HepG2 (cell line): ENCODE data around the gene CATSPERD. TPM values are rescaled to one million over a fixed set of nuclear protein-coding genes. Genes with fewer than 3 reads are reported as not detected.
A peak's percentile ranks its signal among the peaks of the same experiment; 100 is the strongest.

Source experiments
- ATF4 ChIP-seq, 2 experiments: fragments of 450-650 bp in 1 of 2; sonication (generic) in 1 of 2; formaldehyde crosslinking; IDR thresholded peaks; 2 replicates each; pipeline versions ENCODE4 v1.5.0 to v1.8.0; 2020 to 2022; ENCODE audit warnings: mild to moderate bottlenecking in 1 of 2, missing genetic modification reagents in 1 of 2
- ATF6 ChIP-seq: sonication (generic); formaldehyde crosslinking; conservative IDR thresholded peaks from 2 replicates; pipeline ENCODE4 v1.4.0; 2020; ENCODE audit warnings: missing genetic modification reagents
- DPF2 ChIP-seq: sonication (generic); formaldehyde crosslinking; IDR thresholded peaks from 2 replicates; pipeline ENCODE4 v1.4.0; 2020; ENCODE audit warnings: mild to moderate bottlenecking, low read depth, missing genetic modification reagents, borderline replicate concordance
- DR1 ChIP-seq: sonication (generic); formaldehyde crosslinking; IDR thresholded peaks from 2 replicates; pipeline ENCODE4 v1.8.0; 2021; ENCODE audit warnings: mild to moderate bottlenecking, missing genetic modification reagents, inconsistent platforms
- PHF21A ChIP-seq: sonication (generic); formaldehyde crosslinking; IDR thresholded peaks from 2 replicates; pipeline ENCODE4 v1.5.0; 2020; ENCODE audit warnings: mild to moderate bottlenecking, missing genetic modification reagents
- PLSCR1 ChIP-seq: sonication (generic); formaldehyde crosslinking; IDR thresholded peaks from 2 replicates; pipeline ENCODE4 v1.5.0; 2020; ENCODE audit warnings: missing genetic modification reagents, mild to moderate bottlenecking, borderline replicate concordance
- RARG ChIP-seq: sonication (generic); formaldehyde crosslinking; IDR thresholded peaks from 2 replicates; pipeline ENCODE4 v1.4.0; 2020; ENCODE audit warnings: low read depth, mild to moderate bottlenecking, missing genetic modification reagents
- SRSF9 ChIP-seq: fragments of 200-400 bp; formaldehyde crosslinking; IDR thresholded peaks from 2 replicates; pipeline ENCODE4 v1.6.1; 2018; ENCODE audit warnings: borderline replicate concordance, mild to moderate bottlenecking, low read depth, low read length; ENCODE audit not compliant: insufficient read depth, poor library complexity, severe bottlenecking
- ZMYM4 ChIP-seq: sonication (generic); formaldehyde crosslinking; IDR thresholded peaks from 2 replicates; pipeline ENCODE4 v1.8.1; 2023; ENCODE audit warnings: mild to moderate bottlenecking, missing genetic modification reagents
- ZNF574 ChIP-seq: sonication (generic); formaldehyde crosslinking; IDR thresholded peaks from 2 replicates; pipeline ENCODE4 v1.4.0; 2020; ENCODE audit warnings: missing genetic modification reagents
- polyA plus RNA-seq, 8 experiments: library from polyadenylated mRNA; depleted of rRNA in 3 of 8; stranded (reverse) in 7 of 8; unstranded in 1 of 8; fragments of >200 nt; fragmentation: Illumina TruSeq in 4 of 8; extraction: Trizol in 4 of 8; gene quantifications; 2 replicates each; pipeline versions ENCODE4 v1.2.1 to v1.2.3, GENCODE V29; 2011 to 2016; ENCODE audit warnings: low read depth in 4 of 8, missing spikeins in 1 of 8, mixed read lengths in 1 of 8; ENCODE audit not compliant: insufficient read depth in 1 of 8
- total RNA-seq, 5 experiments: library from RNA; depleted of rRNA; stranded (reverse); fragments of >200 nt; fragmentation: Illumina TruSeq; extraction: Trizol; gene quantifications; 2 replicates each; pipeline ENCODE4 v1.2.3, GENCODE V29; 2016; ENCODE audit warnings: low read depth in 1 of 5
- TF ChIP-seq, protein P1 (sequence below): fragments of 450-650 bp; IDR thresholded peaks from 2 replicates; pipeline ENCODE4 v1.6.1; 2016
- TF ChIP-seq, protein P2 (sequence below): sonication (generic); formaldehyde crosslinking; IDR thresholded peaks from 2 replicates; pipeline ENCODE4 v1.4.0; 2020; ENCODE audit warnings: missing genetic modification reagents; ENCODE audit errors: not compliant biosample characterization
- TF ChIP-seq, protein P3 (sequence below): sonication (generic); formaldehyde crosslinking; IDR thresholded peaks from 2 replicates; pipeline ENCODE4 v1.4.0; 2020; ENCODE audit warnings: missing genetic modification reagents, borderline replicate concordance

The CATSPERD gene
- total and polyA plus RNA-seq, 2 of the 13 experiments (the other 11 are each of a cell fraction or from before 2014, with no cell fraction given): 0.04 TPM; not detected in 1

- no peak for TF ChIP-seq PLSCR1
- no peak for TF ChIP-seq DR1 (CRISPR knock-in tag)
- TF ChIP-seq ZNF574: no peak
- no peak for TF ChIP-seq ATF4 (CRISPR knock-in tag; IDR thresholded peaks at IDR 0.05)
- no peak for TF ChIP-seq SRSF9
- TF ChIP-seq PHF21A (CRISPR knock-in tag): no peak
- no peak for TF ChIP-seq ATF6 (CRISPR knock-in tag)
- no peak for TF ChIP-seq DPF2
- peak; percentile 66; the same call in 1 of the 2 replicates for TF ChIP-seq ZMYM4 (CRISPR knock-in tag)
- TF ChIP-seq, protein P1, sequence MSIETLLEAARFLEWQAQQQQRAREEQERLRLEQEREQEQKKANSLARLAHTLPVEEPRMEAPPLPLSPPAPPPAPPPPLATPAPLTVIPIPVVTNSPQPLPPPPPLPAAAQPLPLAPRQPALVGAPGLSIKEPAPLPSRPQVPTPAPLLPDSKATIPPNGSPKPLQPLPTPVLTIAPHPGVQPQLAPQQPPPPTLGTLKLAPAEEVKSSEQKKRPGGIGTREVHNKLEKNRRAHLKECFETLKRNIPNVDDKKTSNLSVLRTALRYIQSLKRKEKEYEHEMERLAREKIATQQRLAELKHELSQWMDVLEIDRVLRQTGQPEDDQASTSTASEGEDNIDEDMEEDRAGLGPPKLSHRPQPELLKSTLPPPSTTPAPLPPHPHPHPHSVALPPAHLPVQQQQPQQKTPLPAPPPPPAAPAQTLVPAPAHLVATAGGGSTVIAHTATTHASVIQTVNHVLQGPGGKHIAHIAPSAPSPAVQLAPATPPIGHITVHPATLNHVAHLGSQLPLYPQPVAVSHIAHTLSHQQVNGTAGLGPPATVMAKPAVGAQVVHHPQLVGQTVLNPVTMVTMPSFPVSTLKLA: no peak
- no peak for TF ChIP-seq RARG
- TF ChIP-seq, protein P2, sequence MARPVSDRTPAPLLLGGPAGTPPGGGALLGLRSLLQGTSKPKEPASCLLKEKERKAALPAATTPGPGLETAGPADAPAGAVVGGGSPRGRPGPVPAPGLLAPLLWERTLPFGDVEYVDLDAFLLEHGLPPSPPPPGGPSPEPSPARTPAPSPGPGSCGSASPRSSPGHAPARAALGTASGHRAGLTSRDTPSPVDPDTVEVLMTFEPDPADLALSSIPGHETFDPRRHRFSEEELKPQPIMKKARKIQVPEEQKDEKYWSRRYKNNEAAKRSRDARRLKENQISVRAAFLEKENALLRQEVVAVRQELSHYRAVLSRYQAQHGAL: no peak
- TF ChIP-seq, protein P3, sequence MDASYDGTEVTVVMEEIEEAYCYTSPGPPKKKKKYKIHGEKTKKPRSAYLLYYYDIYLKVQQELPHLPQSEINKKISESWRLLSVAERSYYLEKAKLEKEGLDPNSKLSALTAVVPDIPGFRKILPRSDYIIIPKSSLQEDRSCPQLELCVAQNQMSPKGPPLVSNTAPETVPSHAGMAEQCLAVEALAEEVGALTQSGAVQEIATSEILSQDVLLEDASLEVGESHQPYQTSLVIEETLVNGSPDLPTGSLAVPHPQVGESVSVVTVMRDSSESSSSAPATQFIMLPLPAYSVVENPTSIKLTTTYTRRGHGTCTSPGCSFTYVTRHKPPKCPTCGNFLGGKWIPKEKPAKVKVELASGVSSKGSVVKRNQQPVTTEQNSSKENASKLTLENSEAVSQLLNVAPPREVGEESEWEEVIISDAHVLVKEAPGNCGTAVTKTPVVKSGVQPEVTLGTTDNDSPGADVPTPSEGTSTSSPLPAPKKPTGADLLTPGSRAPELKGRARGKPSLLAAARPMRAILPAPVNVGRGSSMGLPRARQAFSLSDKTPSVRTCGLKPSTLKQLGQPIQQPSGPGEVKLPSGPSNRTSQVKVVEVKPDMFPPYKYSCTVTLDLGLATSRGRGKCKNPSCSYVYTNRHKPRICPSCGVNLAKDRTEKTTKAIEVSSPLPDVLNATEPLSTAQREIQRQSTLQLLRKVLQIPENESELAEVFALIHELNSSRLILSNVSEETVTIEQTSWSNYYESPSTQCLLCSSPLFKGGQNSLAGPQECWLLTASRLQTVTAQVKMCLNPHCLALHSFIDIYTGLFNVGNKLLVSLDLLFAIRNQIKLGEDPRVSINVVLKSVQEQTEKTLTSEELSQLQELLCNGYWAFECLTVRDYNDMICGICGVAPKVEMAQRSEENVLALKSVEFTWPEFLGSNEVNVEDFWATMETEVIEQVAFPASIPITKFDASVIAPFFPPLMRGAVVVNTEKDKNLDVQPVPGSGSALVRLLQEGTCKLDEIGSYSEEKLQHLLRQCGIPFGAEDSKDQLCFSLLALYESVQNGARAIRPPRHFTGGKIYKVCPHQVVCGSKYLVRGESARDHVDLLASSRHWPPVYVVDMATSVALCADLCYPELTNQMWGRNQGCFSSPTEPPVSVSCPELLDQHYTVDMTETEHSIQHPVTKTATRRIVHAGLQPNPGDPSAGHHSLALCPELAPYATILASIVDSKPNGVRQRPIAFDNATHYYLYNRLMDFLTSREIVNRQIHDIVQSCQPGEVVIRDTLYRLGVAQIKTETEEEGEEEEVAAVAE (CRISPR knock-in tag): no peak
These were observed 40.4 kb upstream of the CATSPERD start (continued) for GRCh38 chr19:5680084-5680436.
